PC-9 (cell line): ENCODE data around the gene LMF1.

Experiments used
- EZH2 ChIP-seq: fragments of 200-600 bp; sonication (generic); IDR thresholded peaks from 2 replicates; pipeline ENCODE4 v1.8.0; 2017; ENCODE audit warnings: antibody characterized with exemption, low read depth
- TF ChIP-seq, protein P1 (sequence below): fragments of 200-600 bp; sonication (generic); conservative IDR thresholded peaks from 2 replicates; pipeline ENCODE4 v1.6.1; 2017; ENCODE audit warnings: mixed run types, antibody characterized with exemption, mild to moderate bottlenecking, moderate library complexity

DNA sequence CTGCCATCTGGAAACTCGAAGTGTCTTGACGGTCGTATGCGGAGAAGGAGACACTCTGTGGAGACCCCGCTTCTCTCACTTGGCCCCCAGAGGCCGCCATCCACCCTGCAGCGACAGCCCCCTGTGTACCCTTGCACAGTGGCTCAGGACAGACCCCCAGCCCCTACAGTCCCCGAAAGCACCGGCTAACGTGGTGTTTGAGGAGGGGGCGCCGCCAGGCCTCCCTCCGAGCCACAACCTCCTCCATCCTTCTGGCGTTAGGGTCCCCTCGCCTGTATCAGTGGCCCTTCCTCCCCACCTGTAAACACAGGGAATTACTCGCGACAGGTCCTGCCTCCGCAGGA, 73.6 kb downstream of the LMF1 start:
- TF ChIP-seq, protein P1, sequence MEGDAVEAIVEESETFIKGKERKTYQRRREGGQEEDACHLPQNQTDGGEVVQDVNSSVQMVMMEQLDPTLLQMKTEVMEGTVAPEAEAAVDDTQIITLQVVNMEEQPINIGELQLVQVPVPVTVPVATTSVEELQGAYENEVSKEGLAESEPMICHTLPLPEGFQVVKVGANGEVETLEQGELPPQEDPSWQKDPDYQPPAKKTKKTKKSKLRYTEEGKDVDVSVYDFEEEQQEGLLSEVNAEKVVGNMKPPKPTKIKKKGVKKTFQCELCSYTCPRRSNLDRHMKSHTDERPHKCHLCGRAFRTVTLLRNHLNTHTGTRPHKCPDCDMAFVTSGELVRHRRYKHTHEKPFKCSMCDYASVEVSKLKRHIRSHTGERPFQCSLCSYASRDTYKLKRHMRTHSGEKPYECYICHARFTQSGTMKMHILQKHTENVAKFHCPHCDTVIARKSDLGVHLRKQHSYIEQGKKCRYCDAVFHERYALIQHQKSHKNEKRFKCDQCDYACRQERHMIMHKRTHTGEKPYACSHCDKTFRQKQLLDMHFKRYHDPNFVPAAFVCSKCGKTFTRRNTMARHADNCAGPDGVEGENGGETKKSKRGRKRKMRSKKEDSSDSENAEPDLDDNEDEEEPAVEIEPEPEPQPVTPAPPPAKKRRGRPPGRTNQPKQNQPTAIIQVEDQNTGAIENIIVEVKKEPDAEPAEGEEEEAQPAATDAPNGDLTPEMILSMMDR = no peak
- TF ChIP-seq EZH2 = no peak
